ENCODE measurements around the gene NHS.

NHS gene

GRCh38 chrX:17380221-17380620 is 5.2 kb downstream of the NHS start:
- no peaks in the 10 kb centered on the region for H3K9me2 ChIP-seq (replicated peaks; ENCODE audit: insufficient read depth, low read length)
- H3K79me2 ChIP-seq (ENCODE audit: low read length), result no peaks in the 10 kb centered on the region

GRCh38 chrX:17390419-17390850 is 15.4 kb downstream of the NHS start:
- DNase-seq, result no peak
- Histone ChIP-seq H3K36me3 (replicated peaks; ENCODE audit: insufficient read depth, low read length) (no peaks in the 10 kb centered on the region), H3K4me1 (ENCODE audit: low read length) (no peaks in the 10 kb centered on the region), H3K9me3 (replicated peaks; ENCODE audit: insufficient read depth, low read length) (no peaks in the 10 kb centered on the region), H3K4me2 (ENCODE audit: low read depth, low read length) (no peak overlapping the region), H3K27me3 (replicated peaks; ENCODE audit: insufficient read depth, low read length) (no peaks in the 10 kb centered on the region), H2AFZ (ENCODE audit: low read length) (no peak overlapping the region), H3K4me3 (ENCODE audit: low read length) (no peak overlapping the region), H4K20me1 (ENCODE audit: insufficient read depth, low read length) (no peaks in the 10 kb centered on the region), H3F3A (ENCODE audit: insufficient read depth, low read length) (no peaks in the 10 kb centered on the region), H3K27ac (ENCODE audit: low read length) (no peak overlapping the region), H3K9me2 (replicated peaks; ENCODE audit: insufficient read depth, low read length) (no peaks in the 10 kb centered on the region), H3K79me2 (ENCODE audit: low read length) (no peaks in the 10 kb centered on the region), H3K9ac (ENCODE audit: low read length) (no peak overlapping the region)
- TF ChIP-seq EZH2 (optimal IDR thresholded peaks at IDR 0.05; ENCODE audit: low read depth, low read length), result no peak
- TF ChIP-seq CTCF (IDR thresholded peaks at IDR 0.05; ENCODE audit: low read length), result no peak
- TF ChIP-seq EZH2phosphoT487 (IDR thresholded peaks at IDR 0.05; ENCODE audit: low read length), result no peak

More at GRCh38 chrX:17380221-17380620, 5.2 kb downstream of the NHS start:
- Histone ChIP-seq H3K4me1 (ENCODE audit: low read length) (no peaks in the 10 kb centered on the region), H3K4me2 (ENCODE audit: low read depth, low read length) (no peak overlapping the region), H3K4me3 (ENCODE audit: low read length) (no peak overlapping the region), H4K20me1 (ENCODE audit: insufficient read depth, low read length) (no peaks in the 10 kb centered on the region), H3K27ac (ENCODE audit: low read length) (no peak overlapping the region), H2AFZ (ENCODE audit: low read length) (no peak overlapping the region), H3K9ac (ENCODE audit: low read length) (no peak overlapping the region), H3F3A (ENCODE audit: insufficient read depth, low read length) (no peaks in the 10 kb centered on the region), H3K36me3 (replicated peaks; ENCODE audit: insufficient read depth, low read length) (no peaks in the 10 kb centered on the region), H3K9me3 (replicated peaks; ENCODE audit: insufficient read depth, low read length) (no peaks in the 10 kb centered on the region), H3K27me3 (replicated peaks; ENCODE audit: insufficient read depth, low read length) (no peaks in the 10 kb centered on the region)
- no peak for TF ChIP-seq EZH2 (optimal IDR thresholded peaks at IDR 0.05; ENCODE audit: low read depth, low read length)
- TF ChIP-seq EZH2phosphoT487 (IDR thresholded peaks at IDR 0.05; ENCODE audit: low read length), result no peak
- no peak for TF ChIP-seq CTCF (IDR thresholded peaks at IDR 0.05; ENCODE audit: low read length)
- no peak for DNase-seq

GRCh38 chrX:17395154-17395553 is 20.2 kb downstream of the NHS start:
- TF ChIP-seq CTCF (IDR thresholded peaks at IDR 0.05; ENCODE audit: low read length), result no peak
- no peak for TF ChIP-seq EZH2phosphoT487 (IDR thresholded peaks at IDR 0.05; ENCODE audit: low read length)
- no peak for TF ChIP-seq EZH2 (optimal IDR thresholded peaks at IDR 0.05; ENCODE audit: low read depth, low read length)
- Histone ChIP-seq H3K79me2 (ENCODE audit: low read length) (no peaks in the 10 kb centered on the region), H4K20me1 (ENCODE audit: insufficient read depth, low read length) (no peaks in the 10 kb centered on the region), H3K4me3 (ENCODE audit: low read length) (no peak overlapping the region), H3K36me3 (replicated peaks; ENCODE audit: insufficient read depth, low read length) (no peaks in the 10 kb centered on the region), H3K27ac (ENCODE audit: low read length) (no peak overlapping the region), H3K9me2 (replicated peaks; ENCODE audit: insufficient read depth, low read length) (no peaks in the 10 kb centered on the region), H3K4me2 (ENCODE audit: low read depth, low read length) (no peak overlapping the region), H3K27me3 (replicated peaks; ENCODE audit: insufficient read depth, low read length) (no peaks in the 10 kb centered on the region), H3K9me3 (replicated peaks; ENCODE audit: insufficient read depth, low read length) (no peaks in the 10 kb centered on the region), H3K9ac (ENCODE audit: low read length) (no peak overlapping the region), H3K4me1 (ENCODE audit: low read length) (no peaks in the 10 kb centered on the region), H2AFZ (ENCODE audit: low read length) (no peak overlapping the region), H3F3A (ENCODE audit: insufficient read depth, low read length) (no peaks in the 10 kb centered on the region)
- DNase-seq, result no peak
